K562 (cell line): ENCODE data around the gene CCDC172. TPM values are rescaled to one million over a fixed set of nuclear protein-coding genes. Genes with fewer than 3 reads are reported as not detected.
A peak's percentile ranks its signal among the peaks of the same experiment; 100 is the strongest.

Source experiments
- ATAC-seq: fragments of 200-7000 bp; cut with Tn5 transposase; 3 replicates; pipeline ENCODE4 v1.9.1; 2020; ENCODE audit warnings: moderate library complexity
- BruUV-seq: library from RNA; stranded (reverse); fragments of 400-500 nt; replicated peaks from 2 replicates; lab custom pipeline; 2021; lab: Mats Ljungman, UMichigan
- CTCF ChIA-PET: fragments of 300-600 bp; formaldehyde crosslinking; extraction: SDS; loops from one replicate; lab custom pipeline; 2021; ENCODE audit warnings: low intra/inter-chr PET ratio; lab: Yijun Ruan, JAX
- POLR2A ChIA-PET: fragments of 300-600, 350-650 bp; sonication (Branson Sonifier 250); formaldehyde crosslinking; extraction: SDS; loops from one replicate; lab custom pipeline; 2021; ENCODE audit warnings: antibody characterized with exemption, inconsistent platforms; lab: Yijun Ruan, JAX
- DNase-seq, 4 experiments: peaks; one replicate each; pipeline versions ENCODE4 v3.0.0 to v3.0.0-alpha.2; 2011 to 2018; ENCODE audit warnings: low spot score in 3 of 4, mixed read lengths in 3 of 4; ENCODE audit errors: extremely low read depth in 1 of 4
- FAIRE-seq: peaks from 2 replicates; lab custom pipeline; 2011; peaks lifted over from hg19 to GRCh38; lab: Jason Lieb, UNC
- H2AFZ ChIP-seq: 2 replicates; pipeline ENCODE4 v1.6.0; 2011; ENCODE audit warnings: low read depth, low read length, control low read depth, inconsistent platforms
- H3K27ac ChIP-seq: fragments of 200-600 bp; 3 replicates; pipeline ENCODE4 v1.8.0; 2011; ENCODE audit warnings: low read depth, mild to moderate bottlenecking, control low read depth, inconsistent platforms, low read length, moderate library complexity, mixed read lengths; ENCODE audit errors: extremely low read depth
- H3K27me3 ChIP-seq, 2 experiments: fragments of 300-600 bp in 1 of 2; 2 replicates in 1 of 2; 3 replicates in 1 of 2; pipeline versions ENCODE4 v1.6.0 to v1.8.0; 2011; ENCODE audit warnings: inconsistent platforms in 2 of 2, low read length in 2 of 2, mild to moderate bottlenecking in 1 of 2, mixed read lengths in 1 of 2, moderate library complexity in 1 of 2; ENCODE audit not compliant: control insufficient read depth in 2 of 2, insufficient read depth in 2 of 2
- H3K36me3 ChIP-seq: fragments of 300-600 bp; 3 replicates; pipeline ENCODE4 v1.8.0; 2011; ENCODE audit warnings: mild to moderate bottlenecking, low read length, inconsistent platforms; ENCODE audit not compliant: control insufficient read depth, insufficient read depth
- H3K4me1 ChIP-seq, 2 experiments: fragments of 200-600 bp in 1 of 2; replicated peaks in 1 of 2; 2 replicates in 1 of 2; 3 replicates in 1 of 2; pipeline versions ENCODE4 v1.5.1 to v1.8.0; 2011; ENCODE audit warnings: inconsistent platforms in 2 of 2, low read length in 2 of 2, mild to moderate bottlenecking in 1 of 2, mixed read lengths in 1 of 2, moderate library complexity in 1 of 2; ENCODE audit not compliant: control insufficient read depth in 2 of 2, insufficient read depth in 2 of 2
- H3K4me2 ChIP-seq: 2 replicates; pipeline ENCODE4 v1.6.1; 2011; ENCODE audit warnings: low read length, control low read depth, inconsistent platforms, mixed read lengths; ENCODE audit not compliant: insufficient read depth
- H3K4me3 ChIP-seq: fragments of 200-600 bp; sonication (generic), shearing (Covaris generic); 2 replicates; pipeline ENCODE4 v1.5.1; 2016; ENCODE audit warnings: control low read depth, inconsistent platforms
- H3K79me2 ChIP-seq: fragments of 200-600 bp; 3 replicates; pipeline ENCODE4 v1.8.0; 2011; ENCODE audit warnings: low read length, inconsistent platforms; ENCODE audit not compliant: control insufficient read depth, insufficient read depth
- H3K9ac ChIP-seq, 2 experiments: 2 replicates each; pipeline versions ENCODE4 v1.6.0 to v1.6.1; 2011; ENCODE audit warnings: low read depth in 2 of 2, low read length in 2 of 2, control low read depth in 1 of 2, inconsistent platforms in 1 of 2, mild to moderate bottlenecking in 1 of 2, mixed read lengths in 1 of 2; ENCODE audit not compliant: insufficient read depth in 1 of 2
- H3K9me1 ChIP-seq: one replicate; pipeline ENCODE4 v1.6.0; 2011; ENCODE audit warnings: inconsistent platforms, mild to moderate bottlenecking, low read length, moderate library complexity; ENCODE audit not compliant: control insufficient read depth, insufficient read depth
- H3K9me3 ChIP-seq: replicated peaks from 2 replicates; pipeline ENCODE4 v1.5.1; 2011; ENCODE audit warnings: low read depth, low read length, inconsistent platforms; ENCODE audit not compliant: control insufficient read depth, insufficient read depth
- H4K20me1 ChIP-seq: replicated peaks from 2 replicates; pipeline ENCODE4 v1.6.1; 2011; ENCODE audit warnings: low read length, inconsistent platforms, mixed read lengths; ENCODE audit not compliant: control insufficient read depth, insufficient read depth
- FOXM1 ChIP-seq, 2 experiments: fragments of 450-650 bp in 1 of 2; sonication (generic) in 1 of 2; formaldehyde crosslinking in 1 of 2; IDR thresholded peaks; 2 replicates each; pipeline versions ENCODE4 v1.6.1 to v1.9.0; 2017 to 2022; ENCODE audit warnings: low read depth in 2 of 2, mild to moderate bottlenecking in 2 of 2, missing genetic modification reagents in 1 of 2, moderate library complexity in 1 of 2
- PTTG1 ChIP-seq: fragments of 450-650 bp; IDR thresholded peaks from 2 replicates; pipeline ENCODE4 v1.6.1; 2016; ENCODE audit warnings: low read depth, mild to moderate bottlenecking, missing genetic modification characterization, missing compliant biosample characterization
- TCF15 ChIP-seq: fragments of 250-450 bp; sonication (Bioruptor Pico); IDR thresholded peaks from 2 replicates; pipeline ENCODE4 v1.8.0; 2022; ENCODE audit warnings: moderate library complexity, mild to moderate bottlenecking, inconsistent platforms
- ZNF134 ChIP-seq: fragments of 250-450 bp; sonication (Bioruptor Pico); conservative IDR thresholded peaks from 2 replicates; pipeline ENCODE4 v1.4.0; 2020
- WGBS: fragments of 100-300 bp; shearing (Covaris generic); methylation state at CpG from one replicate; pipeline ENCODE4 v1.1.6; 2016; ENCODE audit warnings: low coverage, mixed read lengths; ENCODE audit not compliant: insufficient coverage; ENCODE audit errors: missing lambda C conversion rate; 5-methylcytosine and 5-hydroxymethylcytosine counted together
- in situ Hi-C: fragments of 300-500 bp; cut with MboI; formaldehyde crosslinking; loops from 4 replicates; pipeline ENCODE4 v1.15.0; 2018; ENCODE audit warnings: inconsistent platforms, mixed read lengths
- intact Hi-C: fragments of 100-400 bp; cut with micrococcal nuclease; formaldehyde crosslinking; loops from 2 replicates; pipeline ENCODE4 v1.14.2; 2022
- polyA plus RNA-seq, 8 experiments: library from polyadenylated mRNA; depleted of rRNA in 4 of 8; stranded (reverse) in 5 of 8; unstranded in 3 of 8; fragments of >200 nt; fragmentation: Nextera tagmentation in 2 of 8; fragmentation: Illumina TruSeq in 1 of 8; extraction: Ambion mirVana in 2 of 8; extraction: Trizol in 1 of 8; gene quantifications; 2 replicates each; pipeline versions ENCODE4 v1.2.1 to v1.2.3, GENCODE V29; 2011 to 2014; ENCODE audit warnings: inconsistent platforms in 1 of 8, missing spikeins in 1 of 8
- total RNA-seq, 7 experiments: library from RNA; depleted of rRNA in 6 of 7; stranded (reverse); fragments of >200 nt in 6 of 7; fragmentation: Illumina TruSeq in 2 of 7; extraction: Trizol in 2 of 7; gene quantifications; 2 replicates each; pipeline versions ENCODE4 v1.2.1 to v1.2.3, GENCODE V29; 2011 to 2021; ENCODE audit warnings: low replicate concordance in 1 of 7
- TF ChIP-seq, protein P1 (sequence below), 3 experiments: IDR thresholded peaks in 2 of 3; conservative IDR thresholded peaks in 1 of 3; 2 replicates each; pipeline ENCODE4 v1.5.1; 2011 to 2012; ENCODE audit warnings: low read length in 3 of 3, mild to moderate bottlenecking in 3 of 3, control low read depth in 2 of 3, improper control_type of control experiment in 1 of 3, inconsistent platforms in 1 of 3, low read depth in 1 of 3, mixed read lengths in 1 of 3, moderate library complexity in 1 of 3; ENCODE audit not compliant: insufficient read depth in 2 of 3

CCDC172 gene
- total and polyA plus RNA-seq, 9 of the 15 experiments (the other 6 are each of a cell fraction or from before 2014, with no cell fraction given) = not detected

- no peak for ATAC-seq
- Histone ChIP-seq H2AFZ (no peak overlapping the region), H3K4me3 (no peak overlapping the region), H3K79me2 (no peaks in the 10 kb centered on the region), H3K9ac (no peak overlapping the region), H3K4me2 (no peak overlapping the region), H3K36me3 (no peaks in the 10 kb centered on the region), H3K4me1 (no peaks in the 10 kb centered on the region), H3K27ac (no peak overlapping the region), H3K27me3 (no peaks in the 10 kb centered on the region), H3K9me1 (no peaks in the 10 kb centered on the region), H3K9me3 (no peaks in the 10 kb centered on the region), H4K20me1 (no peaks in the 10 kb centered on the region)
- no TSS peak for BruUV-seq
- no peak for FAIRE-seq
- WGBS = 6% methylated on average over 9 of the region's 9 CpGs
- ChIA-PET CTCF (no interaction called here), POLR2A (interaction anchor here (0.7 kb wide), 1 partner anchor 393 kb away, joined by 3 read pairs; no protein-coding TSS in a partner anchor)
- no peak for DNase-seq
- in situ Hi-C loops = no loop called here
- intact Hi-C loops = loop anchor here (5.0 kb wide), 1 partner anchor 929 kb away; no protein-coding TSS in a partner anchor
- TF ChIP-seq ZNF134 (CRISPR knock-in tag) = no peak
- no peak for TF ChIP-seq PTTG1
- no peak for TF ChIP-seq FOXM1 (IDR thresholded peaks at IDR 0.05; ENCODE audit: low read depth)
- TF ChIP-seq FOXM1 (CRISPR knock-in tag; IDR thresholded peaks at IDR 0.05; ENCODE audit: low read depth) = no peak
Observed at GRCh38 chr10:116286626-116287200, 37.5 kb upstream of the CCDC172 start.

- no TSS peak for BruUV-seq
- H3K4me1 ChIP-seq = no peaks in the 10 kb centered on the region
- H3K4me3 ChIP-seq = no peak overlapping the region
- no peak for FAIRE-seq
- H3K9me3 ChIP-seq = no peaks in the 10 kb centered on the region
- no peak overlapping the region for H3K4me2 ChIP-seq
- ChIA-PET POLR2A (no interaction called here), CTCF (no interaction called here)
- WGBS = 0% methylated on average over 1 of the region's 1 CpG
- no peaks in the 10 kb centered on the region for H3K27me3 ChIP-seq
- intact Hi-C loops (loop anchor here (5.0 kb wide), 1 partner anchor 931 kb away; no protein-coding TSS in a partner anchor), in situ Hi-C loops (no loop called here)
- no peaks in the 10 kb centered on the region for H3K9me1 ChIP-seq
- H3K27ac ChIP-seq = no peak overlapping the region
- no peak overlapping the region for H3K9ac ChIP-seq
- peak in 1 of 4 experiments; percentile 16 for DNase-seq
- no peaks in the 10 kb centered on the region for H3K79me2 ChIP-seq
- H2AFZ ChIP-seq = no peak overlapping the region
- ATAC-seq = no peak
- H4K20me1 ChIP-seq = no peaks in the 10 kb centered on the region
- no peaks in the 10 kb centered on the region for H3K36me3 ChIP-seq
- TF ChIP-seq TCF15 (CRISPR knock-in tag) = no peak
- TF ChIP-seq, protein P1, sequence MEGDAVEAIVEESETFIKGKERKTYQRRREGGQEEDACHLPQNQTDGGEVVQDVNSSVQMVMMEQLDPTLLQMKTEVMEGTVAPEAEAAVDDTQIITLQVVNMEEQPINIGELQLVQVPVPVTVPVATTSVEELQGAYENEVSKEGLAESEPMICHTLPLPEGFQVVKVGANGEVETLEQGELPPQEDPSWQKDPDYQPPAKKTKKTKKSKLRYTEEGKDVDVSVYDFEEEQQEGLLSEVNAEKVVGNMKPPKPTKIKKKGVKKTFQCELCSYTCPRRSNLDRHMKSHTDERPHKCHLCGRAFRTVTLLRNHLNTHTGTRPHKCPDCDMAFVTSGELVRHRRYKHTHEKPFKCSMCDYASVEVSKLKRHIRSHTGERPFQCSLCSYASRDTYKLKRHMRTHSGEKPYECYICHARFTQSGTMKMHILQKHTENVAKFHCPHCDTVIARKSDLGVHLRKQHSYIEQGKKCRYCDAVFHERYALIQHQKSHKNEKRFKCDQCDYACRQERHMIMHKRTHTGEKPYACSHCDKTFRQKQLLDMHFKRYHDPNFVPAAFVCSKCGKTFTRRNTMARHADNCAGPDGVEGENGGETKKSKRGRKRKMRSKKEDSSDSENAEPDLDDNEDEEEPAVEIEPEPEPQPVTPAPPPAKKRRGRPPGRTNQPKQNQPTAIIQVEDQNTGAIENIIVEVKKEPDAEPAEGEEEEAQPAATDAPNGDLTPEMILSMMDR (IDR thresholded peaks at IDR 0.05 in 2 of 3, conservative IDR thresholded peaks at IDR 0.05 in 1 of 3; ENCODE audit: insufficient read depth in 2 of 3, low read depth in 1 of 3, low read length in 3 of 3) = peak in 2 of 3 experiments; percentile 40 to 54; a peak in 3 of 6 replicates
Observed at GRCh38 chr10:116287906-116288501, 36.2 kb upstream of the CCDC172 start.
